Astrocyte (in vitro differentiated cells and primary cell): ENCODE data around the gene ADSS1. TPM values are rescaled to one million over a fixed set of nuclear protein-coding genes. Genes with fewer than 3 reads are reported as not detected.

Experiments used
- DNase-seq: peaks from one replicate; pipeline ENCODE4 v3.0.0-alpha.2; 2010; ENCODE audit warnings: low read depth
- FAIRE-seq: peaks from 2 replicates; lab custom pipeline; 2011; peaks lifted over from hg19 to GRCh38; lab: Jason Lieb, UNC
- H2AFZ ChIP-seq: 2 replicates; pipeline ENCODE4 v1.6.0; 2012; ENCODE audit warnings: low read depth, low read length, inconsistent platforms
- H3K27ac ChIP-seq: 2 replicates; pipeline ENCODE4 v1.5.1; 2011; ENCODE audit warnings: low read depth, low read length, inconsistent platforms
- H3K27me3 ChIP-seq: 2 replicates; pipeline ENCODE4 v1.6.0; 2011; ENCODE audit warnings: low read length, inconsistent platforms; ENCODE audit not compliant: insufficient read depth
- H3K36me3 ChIP-seq: 2 replicates; pipeline ENCODE4 v1.5.1; 2011; ENCODE audit warnings: low read length, inconsistent platforms; ENCODE audit not compliant: insufficient read depth
- H3K4me1 ChIP-seq: 2 replicates; pipeline ENCODE4 v1.5.1; 2011; ENCODE audit warnings: low read length, inconsistent platforms; ENCODE audit not compliant: insufficient read depth
- H3K4me2 ChIP-seq: 2 replicates; pipeline ENCODE4 v1.6.0; 2012; ENCODE audit warnings: low read length, inconsistent platforms
- H3K4me3 ChIP-seq: 2 replicates; pipeline ENCODE4 v1.5.1; 2011; ENCODE audit warnings: low read depth, mild to moderate bottlenecking, low read length, inconsistent platforms; ENCODE audit not compliant: insufficient read depth
- H3K79me2 ChIP-seq: 2 replicates; pipeline ENCODE4 v1.6.0; 2012; ENCODE audit warnings: mild to moderate bottlenecking, low read length, inconsistent platforms; ENCODE audit not compliant: insufficient read depth
- H3K9ac ChIP-seq: 2 replicates; pipeline ENCODE4 v1.6.0; 2012; ENCODE audit warnings: mild to moderate bottlenecking, low read length, inconsistent platforms
- H3K9me3 ChIP-seq: 2 replicates; pipeline ENCODE4 v1.5.1; 2012; ENCODE audit warnings: low read depth, mild to moderate bottlenecking, low read length, inconsistent platforms; ENCODE audit not compliant: insufficient read depth
- H4K20me1 ChIP-seq: 2 replicates; pipeline ENCODE4 v1.6.0; 2012; ENCODE audit warnings: low read length, inconsistent platforms; ENCODE audit not compliant: insufficient read depth
- H3K27ac Mint-ChIP-seq: one replicate; pipeline ENCODE4 v1.8.0; 2021; ENCODE audit warnings: mild to moderate bottlenecking, mixed read lengths; ENCODE audit not compliant: unreplicated experiment
- H3K27me3 Mint-ChIP-seq: one replicate; pipeline ENCODE4 v1.8.0; 2021; ENCODE audit warnings: low read depth, mixed read lengths; ENCODE audit not compliant: unreplicated experiment
- H3K36me3 Mint-ChIP-seq: one replicate; pipeline ENCODE4 v1.8.0; 2021; ENCODE audit warnings: low read depth, mixed read lengths; ENCODE audit not compliant: unreplicated experiment
- H3K4me1 Mint-ChIP-seq: one replicate; pipeline ENCODE4 v1.8.0; 2021; ENCODE audit warnings: low read depth, mixed read lengths; ENCODE audit not compliant: unreplicated experiment
- H3K4me3 Mint-ChIP-seq: one replicate; pipeline ENCODE4 v1.8.0; 2021; ENCODE audit warnings: mild to moderate bottlenecking, moderate library complexity, mixed read lengths; ENCODE audit not compliant: unreplicated experiment
- H3K9me3 Mint-ChIP-seq: one replicate; pipeline ENCODE4 v1.8.0; 2021; ENCODE audit warnings: mild to moderate bottlenecking, mixed read lengths; ENCODE audit not compliant: unreplicated experiment
- CTCF ChIP-seq: IDR thresholded peaks from 2 replicates; pipeline ENCODE4 v1.5.1; 2011; ENCODE audit warnings: low read depth, mild to moderate bottlenecking, inconsistent platforms, low read length, moderate library complexity; ENCODE audit not compliant: insufficient read depth
- EZH2 ChIP-seq: IDR thresholded peaks from 2 replicates; pipeline ENCODE4 v1.6.1; 2012; ENCODE audit warnings: mild to moderate bottlenecking, low read length, inconsistent platforms; ENCODE audit not compliant: insufficient read depth
- total RNA-seq: library from RNA; stranded (reverse); gene quantifications from 2 replicates; pipeline ENCODE4 v1.2.1, GENCODE V29; 2021

ADSS1 gene
- total RNA-seq, 1 donor from 2014 or later, result 4.4 TPM

DNA sequence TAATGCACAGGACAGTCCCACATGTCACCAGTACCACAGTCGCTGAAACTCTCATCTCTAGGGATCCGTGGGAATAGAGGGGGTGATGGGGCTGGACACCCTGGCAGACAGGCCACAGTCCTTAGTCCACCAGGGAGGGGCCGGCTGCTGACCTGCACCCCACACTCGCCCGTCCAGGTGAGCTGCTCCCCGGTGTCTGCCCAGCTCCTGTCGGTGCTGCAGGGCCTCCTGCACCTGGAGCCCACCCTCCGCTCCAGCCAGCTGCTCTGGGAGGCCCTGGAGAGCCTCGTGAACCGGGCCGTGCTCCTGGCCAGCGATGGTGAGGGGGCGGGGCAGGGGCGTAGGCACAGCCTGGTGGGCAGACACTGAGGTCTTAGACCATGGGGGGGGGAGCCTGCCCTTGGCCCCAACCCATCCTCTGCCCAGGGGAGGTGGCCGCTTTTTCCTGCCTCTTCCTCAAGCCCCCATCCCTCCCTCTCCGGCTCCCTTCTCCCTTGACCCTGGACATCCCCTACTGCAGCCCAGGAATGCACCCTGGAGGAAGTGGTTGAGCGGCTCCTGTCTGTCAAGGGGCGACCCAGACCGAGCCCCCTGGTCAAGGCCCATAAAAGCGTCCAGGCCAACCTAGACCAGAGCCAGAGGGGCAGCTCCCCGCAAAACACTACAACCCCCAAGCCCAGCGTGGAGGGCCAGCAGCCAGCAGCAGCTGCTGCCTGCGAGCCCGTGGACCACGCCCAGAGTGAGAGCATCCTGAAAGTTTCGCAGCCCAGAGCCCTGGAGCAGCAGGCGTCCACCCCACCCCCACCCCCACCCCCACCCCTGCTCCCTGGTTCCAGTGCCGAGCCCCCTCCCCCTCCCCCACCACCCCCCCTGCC is 17.1 kb upstream of the ADSS1 start:
- H3K4me2 ChIP-seq, result no peak overlapping the region
- peaks cover 9% of the 10 kb centered on the region for H3K36me3 ChIP-seq
- H3K9ac ChIP-seq, result no peak overlapping the region
- no peak overlapping the region for H3K4me3 ChIP-seq
- H3K9me3 ChIP-seq, result no peaks in the 10 kb centered on the region
- no peak overlapping the region for H3K27ac ChIP-seq
- peaks cover 15% of the 10 kb centered on the region for H3K36me3 Mint-ChIP-seq
- TF ChIP-seq EZH2, result no peak
- TF ChIP-seq CTCF, result no peak
- peaks cover 9% of the 10 kb centered on the region for H3K4me1 ChIP-seq
- H3K27me3 Mint-ChIP-seq, result no peaks in the 10 kb centered on the region
- no peaks in the 10 kb centered on the region for H3K79me2 ChIP-seq
- H2AFZ ChIP-seq, result no peak overlapping the region
- H4K20me1 ChIP-seq, result peaks cover 28% of the 10 kb centered on the region
- no peaks in the 10 kb centered on the region for H3K27me3 ChIP-seq
- no peak for DNase-seq
- FAIRE-seq, result no peak
- H3K9me3 Mint-ChIP-seq, result no peaks in the 10 kb centered on the region
- no peak overlapping the region for H3K4me3 Mint-ChIP-seq
- H3K4me1 Mint-ChIP-seq, result peaks cover 4% of the 10 kb centered on the region
- H3K27ac Mint-ChIP-seq, result no peak overlapping the region

GRCh38 chr14:104707608-104708595 is 16.1 kb upstream of the ADSS1 start:
- H3K27ac Mint-ChIP-seq, result no peak overlapping the region
- no peaks in the 10 kb centered on the region for H3K27me3 ChIP-seq
- TF ChIP-seq EZH2 (no peak), CTCF (no peak)
- no peak overlapping the region for H3K9ac ChIP-seq
- no peak for DNase-seq
- no peak overlapping the region for H2AFZ ChIP-seq
- H3K4me1 ChIP-seq, result peaks cover 9% of the 10 kb centered on the region
- no peak overlapping the region for H3K4me3 ChIP-seq
- peaks cover 9% of the 10 kb centered on the region for H3K36me3 ChIP-seq
- no peaks in the 10 kb centered on the region for H3K79me2 ChIP-seq
- no peaks in the 10 kb centered on the region for H3K9me3 ChIP-seq
- peaks cover 15% of the 10 kb centered on the region for H3K36me3 Mint-ChIP-seq
- H3K9me3 Mint-ChIP-seq, result no peaks in the 10 kb centered on the region
- no peaks in the 10 kb centered on the region for H3K27me3 Mint-ChIP-seq
- FAIRE-seq, result no peak
- H4K20me1 ChIP-seq, result peaks cover 19% of the 10 kb centered on the region
- no peak overlapping the region for H3K4me3 Mint-ChIP-seq
- no peak overlapping the region for H3K27ac ChIP-seq
- peaks cover 4% of the 10 kb centered on the region for H3K4me1 Mint-ChIP-seq
- H3K4me2 ChIP-seq, result no peak overlapping the region
